GM19372 (cell line): ENCODE data around the gene SERINC1.

Experiments
- ATAC-seq: cut with Tn5 transposase; IDR thresholded peaks from one replicate; pipeline ENCODE4 v1.9.1; 2021; ENCODE audit warnings: mild to moderate bottlenecking, low read depth, moderate library complexity; ENCODE audit not compliant: unreplicated experiment

The SERINC1 gene

GRCh38 chr6:122399055-122399347, 72.6 kb downstream of the SERINC1 start:
- ATAC-seq = no peak

- ATAC-seq = no peak
Measured at GRCh38 chr6:122394016-122394415, 77.6 kb downstream of the SERINC1 start.

GRCh38 chr6:122393351-122393896, 78.2 kb downstream of the SERINC1 start:
- ATAC-seq = no peak
